ENCODE measurements around the gene JRKL.

The JRKL gene

GRCh38 chr11:96389720-96390487 lies at the start of gene JRKL, which contains the start of gene CCDC82:
Gene JRKL (plus strand): TSS chr11:96390013. CDS start chr11:96390650, 637 bp downstream.
Gene CCDC82 (minus strand): TSS chr11:96389912. CDS start chr11:96384747, 5,165 bp downstream.
- peak within 1 kb of the TSS; percentile 86 for H3K27ac ChIP-seq (ENCODE audit: extremely low read depth, low read depth, low read length)
- CTCF ChIA-PET: interaction anchor here (0.6 to 1.1 kb wide), 3 partner anchors 8 to 335 kb away, joined by 3 to 6 read pairs (median 5); no protein-coding TSS in a partner anchor
- H3K4me1 ChIP-seq (ENCODE audit: control insufficient read depth, insufficient read depth, low read length): no peaks in the 10 kb centered on the region
- POLR2A ChIA-PET: interaction anchor here (0.5 to 2.2 kb wide), 17 partner anchors 21 to 1323 kb away, joined by 3 to 19 read pairs (median 4); partner anchors contain the start of genes CEP57, FAM76B, MAML2 and MTMR2
- H3K9me3 ChIP-seq (ENCODE audit: control insufficient read depth, insufficient read depth, low read depth, low read length): no peaks in the 10 kb centered on the region
- H3K36me3 ChIP-seq (ENCODE audit: control insufficient read depth in 2 of 2, insufficient read depth in 1 of 2, low read length in 2 of 2): peaks cover 0 to 8% of the 10 kb centered on the region in 2 experiments; a peak in 1 of 3 replicates
- H3K4me3 ChIP-seq (ENCODE audit: low read depth, low read length): peak within 1 kb of the TSS; percentile 93
- no peak for TF ChIP-seq ZNF777 (tag by site-specific recombination; IDR thresholded peaks at IDR 0.05; ENCODE audit: borderline replicate concordance)
- TF ChIP-seq, protein P1, sequence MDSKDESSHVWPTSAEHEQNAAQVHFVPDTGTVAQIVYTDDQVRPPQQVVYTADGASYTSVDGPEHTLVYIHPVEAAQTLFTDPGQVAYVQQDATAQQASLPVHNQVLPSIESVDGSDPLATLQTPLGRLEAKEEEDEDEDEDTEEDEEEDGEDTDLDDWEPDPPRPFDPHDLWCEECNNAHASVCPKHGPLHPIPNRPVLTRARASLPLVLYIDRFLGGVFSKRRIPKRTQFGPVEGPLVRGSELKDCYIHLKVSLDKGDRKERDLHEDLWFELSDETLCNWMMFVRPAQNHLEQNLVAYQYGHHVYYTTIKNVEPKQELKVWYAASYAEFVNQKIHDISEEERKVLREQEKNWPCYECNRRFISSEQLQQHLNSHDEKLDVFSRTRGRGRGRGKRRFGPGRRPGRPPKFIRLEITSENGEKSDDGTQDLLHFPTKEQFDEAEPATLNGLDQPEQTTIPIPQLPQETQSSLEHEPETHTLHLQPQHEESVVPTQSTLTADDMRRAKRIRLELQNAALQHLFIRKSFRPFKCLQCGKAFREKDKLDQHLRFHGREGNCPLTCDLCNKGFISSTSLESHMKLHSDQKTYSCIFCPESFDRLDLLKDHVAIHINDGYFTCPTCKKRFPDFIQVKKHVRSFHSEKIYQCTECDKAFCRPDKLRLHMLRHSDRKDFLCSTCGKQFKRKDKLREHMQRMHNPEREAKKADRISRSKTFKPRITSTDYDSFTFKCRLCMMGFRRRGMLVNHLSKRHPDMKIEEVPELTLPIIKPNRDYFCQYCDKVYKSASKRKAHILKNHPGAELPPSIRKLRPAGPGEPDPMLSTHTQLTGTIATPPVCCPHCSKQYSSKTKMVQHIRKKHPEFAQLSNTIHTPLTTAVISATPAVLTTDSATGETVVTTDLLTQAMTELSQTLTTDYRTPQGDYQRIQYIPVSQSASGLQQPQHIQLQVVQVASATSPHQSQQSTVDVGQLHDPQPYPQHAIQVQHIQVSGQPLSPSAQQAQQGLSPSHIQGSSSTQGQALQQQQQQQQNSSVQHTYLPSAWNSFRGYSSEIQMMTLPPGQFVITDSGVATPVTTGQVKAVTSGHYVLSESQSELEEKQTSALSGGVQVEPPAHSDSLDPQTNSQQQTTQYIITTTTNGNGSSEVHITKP (tag by site-specific recombination; IDR thresholded peaks at IDR 0.05): peak; percentile 39
- TF ChIP-seq OSR2 (tag by site-specific recombination; IDR thresholded peaks at IDR 0.05): no peak
- no peak for TF ChIP-seq ZNF157 (tag by site-specific recombination; IDR thresholded peaks at IDR 0.05)
- peak; percentile 91 for TF ChIP-seq KLF8 (tag by site-specific recombination; IDR thresholded peaks at IDR 0.05)
- no peak; the same call in 1 of the 2 replicates for TF ChIP-seq OVOL3 (tag by site-specific recombination; IDR thresholded peaks at IDR 0.05)
- TF ChIP-seq MZF1 (tag by site-specific recombination; IDR thresholded peaks at IDR 0.05; ENCODE audit: borderline replicate concordance): no peak
- peak; percentile 48; the same call in 1 of the 2 replicates for TF ChIP-seq KLF7 (tag by site-specific recombination; IDR thresholded peaks at IDR 0.05; ENCODE audit: borderline replicate concordance)
- no peak for TF ChIP-seq ZNF292 (tag by site-specific recombination; IDR thresholded peaks at IDR 0.05; ENCODE audit: borderline replicate concordance, low read depth)
- peak; percentile 97 for TF ChIP-seq ZFHX2 (tag by site-specific recombination; conservative IDR thresholded peaks at IDR 0.05)
- TF ChIP-seq, protein P2, sequence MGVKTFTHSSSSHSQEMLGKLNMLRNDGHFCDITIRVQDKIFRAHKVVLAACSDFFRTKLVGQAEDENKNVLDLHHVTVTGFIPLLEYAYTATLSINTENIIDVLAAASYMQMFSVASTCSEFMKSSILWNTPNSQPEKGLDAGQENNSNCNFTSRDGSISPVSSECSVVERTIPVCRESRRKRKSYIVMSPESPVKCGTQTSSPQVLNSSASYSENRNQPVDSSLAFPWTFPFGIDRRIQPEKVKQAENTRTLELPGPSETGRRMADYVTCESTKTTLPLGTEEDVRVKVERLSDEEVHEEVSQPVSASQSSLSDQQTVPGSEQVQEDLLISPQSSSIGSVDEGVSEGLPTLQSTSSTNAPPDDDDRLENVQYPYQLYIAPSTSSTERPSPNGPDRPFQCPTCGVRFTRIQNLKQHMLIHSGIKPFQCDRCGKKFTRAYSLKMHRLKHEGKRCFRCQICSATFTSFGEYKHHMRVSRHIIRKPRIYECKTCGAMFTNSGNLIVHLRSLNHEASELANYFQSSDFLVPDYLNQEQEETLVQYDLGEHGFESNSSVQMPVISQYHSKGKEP (tag by site-specific recombination; IDR thresholded peaks at IDR 0.05): no peak
- no peak for TF ChIP-seq TSHZ1 (tag by site-specific recombination; IDR thresholded peaks at IDR 0.05; ENCODE audit: borderline replicate concordance)
- no peak for TF ChIP-seq ZNF830 (tag by site-specific recombination; IDR thresholded peaks at IDR 0.05; ENCODE audit: low read depth)
- peak; percentile 72 for TF ChIP-seq ZBTB26 (tag by site-specific recombination; optimal IDR thresholded peaks at IDR 0.05)
- TF ChIP-seq ZNF658 (tag by site-specific recombination; IDR thresholded peaks at IDR 0.05): no peak
- peak; percentile 98 for TF ChIP-seq SP3 (tag by site-specific recombination; IDR thresholded peaks at IDR 0.05)
- TF ChIP-seq SALL2 (tag by site-specific recombination; IDR thresholded peaks at IDR 0.05; ENCODE audit: borderline replicate concordance): no peak
- TF ChIP-seq BCL11A (tag by site-specific recombination; IDR thresholded peaks at IDR 0.05; ENCODE audit: low read depth): no peak
- TF ChIP-seq GLIS1 (tag by site-specific recombination; IDR thresholded peaks at IDR 0.05): peak; percentile 35
- TF ChIP-seq EGR2 (tag by site-specific recombination; IDR thresholded peaks at IDR 0.05; ENCODE audit: low read depth): peak; percentile 97
- TF ChIP-seq ZNF248 (tag by site-specific recombination; IDR thresholded peaks at IDR 0.05): no peak
- TF ChIP-seq, protein P3, sequence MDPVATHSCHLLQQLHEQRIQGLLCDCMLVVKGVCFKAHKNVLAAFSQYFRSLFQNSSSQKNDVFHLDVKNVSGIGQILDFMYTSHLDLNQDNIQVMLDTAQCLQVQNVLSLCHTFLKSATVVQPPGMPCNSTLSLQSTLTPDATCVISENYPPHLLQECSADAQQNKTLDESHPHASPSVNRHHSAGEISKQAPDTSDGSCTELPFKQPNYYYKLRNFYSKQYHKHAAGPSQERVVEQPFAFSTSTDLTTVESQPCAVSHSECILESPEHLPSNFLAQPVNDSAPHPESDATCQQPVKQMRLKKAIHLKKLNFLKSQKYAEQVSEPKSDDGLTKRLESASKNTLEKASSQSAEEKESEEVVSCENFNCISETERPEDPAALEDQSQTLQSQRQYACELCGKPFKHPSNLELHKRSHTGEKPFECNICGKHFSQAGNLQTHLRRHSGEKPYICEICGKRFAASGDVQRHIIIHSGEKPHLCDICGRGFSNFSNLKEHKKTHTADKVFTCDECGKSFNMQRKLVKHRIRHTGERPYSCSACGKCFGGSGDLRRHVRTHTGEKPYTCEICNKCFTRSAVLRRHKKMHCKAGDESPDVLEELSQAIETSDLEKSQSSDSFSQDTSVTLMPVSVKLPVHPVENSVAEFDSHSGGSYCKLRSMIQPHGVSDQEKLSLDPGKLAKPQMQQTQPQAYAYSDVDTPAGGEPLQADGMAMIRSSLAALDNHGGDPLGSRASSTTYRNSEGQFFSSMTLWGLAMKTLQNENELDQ (tag by site-specific recombination; IDR thresholded peaks at IDR 0.05; ENCODE audit: low read depth): no peak
- TF ChIP-seq ZNF433 (tag by site-specific recombination; IDR thresholded peaks at IDR 0.05; ENCODE audit: low read depth): no peak

Data from HEK293 (cell line).